Measurements from ENCODE around the gene KCMF1. TPM values are rescaled to one million over a fixed set of nuclear protein-coding genes. Genes with fewer than 3 reads are reported as not detected.

The KCMF1 gene
- total and polyA plus RNA-seq, 2 donors (not counting 1 experiment from before 2014, with no cell fraction given) = 43.7 to 81.5 TPM

- Histone ChIP-seq H3K4me2 (replicated peaks; ENCODE audit: low read depth, low read length, poor library complexity, severe bottlenecking) (peak overlapping the region; percentile 80), H3K9ac (ENCODE audit: low read length) (peak overlapping the region; percentile 65), H3K27me3 (replicated peaks in 1 of 4; ENCODE audit: control extremely low read depth in 1 of 4, control insufficient read depth in 3 of 4, insufficient read depth in 4 of 4, low read length in 3 of 4) (no peaks in the 10 kb centered on the region), H3K4me1 (ENCODE audit: control insufficient read depth in 2 of 2, insufficient read depth in 2 of 2, low read length in 2 of 2) (peaks cover 44 to 47% of the 10 kb centered on the region in 2 donors), H3K4me3 (ENCODE audit: control extremely low read depth in 1 of 5, extremely low read depth in 1 of 5, insufficient read depth in 1 of 5, low read depth in 2 of 5, low read length in 4 of 5) (peak overlapping the region; percentile 41 to 68 (median 57)), H3K27ac (ENCODE audit: low read length in 2 of 2) (peak overlapping the region; percentile 69 to 90), H2AFZ (ENCODE audit: insufficient read depth, low read depth, low read length, poor library complexity, severe bottlenecking) (peak overlapping the region; percentile 54), H4K20me1 (ENCODE audit: control insufficient read depth, insufficient read depth, low read length, poor library complexity, severe bottlenecking) (peaks cover 5% of the 10 kb centered on the region), H3K9me3 (ENCODE audit: control extremely low read depth in 1 of 3, control insufficient read depth in 2 of 3, insufficient read depth in 1 of 3, low read length in 2 of 3) (no peaks in the 10 kb centered on the region), H3K36me3 (replicated peaks in 1 of 2; ENCODE audit: control extremely low read depth in 1 of 2, control insufficient read depth in 1 of 2, extremely low read depth in 1 of 2, insufficient read depth in 2 of 2, low read length in 1 of 2) (no peaks in the 10 kb centered on the region), H3K79me2 (ENCODE audit: control insufficient read depth, insufficient read depth, low read length) (peaks cover 84% of the 10 kb centered on the region)
- Mint-ChIP-seq H3K27ac (peak overlapping the region; percentile 96), H3K27me3 (no peaks in the 10 kb centered on the region), H3K9me3 (ENCODE audit: insufficient read depth) (no peaks in the 10 kb centered on the region), H3K4me1 (peaks cover 56% of the 10 kb centered on the region), H3K4me3 (peak overlapping the region; percentile 91)
- ChIA-PET CTCF (interaction anchor here (0.9 to 9.0 kb wide), 5 partner anchors 25 to 66 kb away, joined by 3 to 69 read pairs (median 8); no protein-coding TSS in a partner anchor), POLR2A (interaction anchor here (1.8 to 3.9 kb wide), 4 partner anchors 26 to 66 kb away, joined by 5 to 39 read pairs (median 9); partner anchors contain the start of gene TMSB10)
- 0% methylated on average over 5 of the region's 11 CpGs for WGBS (ENCODE audit: insufficient coverage)
- DNase-seq (no peak), ATAC-seq (ENCODE audit: low read depth) (no peak)
- intact Hi-C loops (cut with micrococcal nuclease) = no loop called here
- no peak for TF ChIP-seq EZH2 (IDR thresholded peaks at IDR 0.05; ENCODE audit: borderline replicate concordance, insufficient read depth, low read depth, low read length, poor library complexity, severe bottlenecking)
Observed at GRCh38 chr2:84972207-84972783, 1.3 kb downstream of the KCMF1 start.

DNA sequence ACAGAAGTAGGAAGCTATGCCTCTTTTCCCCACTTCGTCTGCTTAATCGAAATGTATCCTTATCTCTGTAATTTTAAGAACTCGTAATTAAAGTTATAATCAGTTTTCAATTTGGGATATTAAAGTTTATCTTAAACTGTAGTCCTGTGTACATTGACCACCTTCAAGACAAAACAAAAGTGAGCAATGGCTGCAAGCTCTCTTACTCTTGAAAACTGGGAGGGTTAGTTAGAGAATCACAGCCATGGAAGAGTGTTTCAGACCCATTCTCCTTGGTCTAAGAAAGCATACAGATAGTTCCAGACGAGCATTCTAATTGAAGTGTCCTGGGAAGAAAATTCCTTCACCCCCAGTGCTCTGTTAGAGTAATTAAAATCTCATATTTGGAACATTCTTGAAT is 2.0 kb downstream of the KCMF1 start:
- POLR2A ChIA-PET = no interaction called here

More for the DNA sequence above, 2.0 kb downstream of the KCMF1 start:
- peaks cover 56% of the 10 kb centered on the region for H3K4me1 Mint-ChIP-seq
- Histone ChIP-seq H4K20me1 (ENCODE audit: control insufficient read depth, insufficient read depth, low read length, poor library complexity, severe bottlenecking) (peaks cover 7% of the 10 kb centered on the region), H3K4me1 (ENCODE audit: control insufficient read depth in 2 of 2, insufficient read depth in 2 of 2, low read length in 2 of 2) (peaks cover 44 to 47% of the 10 kb centered on the region in 2 donors), H3K9ac (ENCODE audit: low read length) (peak overlapping the region; percentile 65), H2AFZ (ENCODE audit: insufficient read depth, low read depth, low read length, poor library complexity, severe bottlenecking) (peak overlapping the region; percentile 54), H3K9me3 (ENCODE audit: control extremely low read depth in 1 of 3, control insufficient read depth in 2 of 3, insufficient read depth in 1 of 3, low read length in 2 of 3) (no peaks in the 10 kb centered on the region), H3K79me2 (ENCODE audit: control insufficient read depth, insufficient read depth, low read length) (peaks cover 85% of the 10 kb centered on the region), H3K4me3 (ENCODE audit: control extremely low read depth in 1 of 5, extremely low read depth in 1 of 5, insufficient read depth in 1 of 5, low read depth in 2 of 5, low read length in 4 of 5) (peak overlapping the region in 1 of 5 experiments; percentile 68), H3K27ac (ENCODE audit: low read length in 2 of 2) (peak overlapping the region in 1 of 2 donors; percentile 90), H3K4me2 (replicated peaks; ENCODE audit: low read depth, low read length, poor library complexity, severe bottlenecking) (peak overlapping the region; percentile 80), H3K27me3 (replicated peaks in 1 of 4; ENCODE audit: control extremely low read depth in 1 of 4, control insufficient read depth in 3 of 4, insufficient read depth in 4 of 4, low read length in 3 of 4) (no peaks in the 10 kb centered on the region), H3K36me3 (replicated peaks in 1 of 2; ENCODE audit: control extremely low read depth in 1 of 2, control insufficient read depth in 1 of 2, extremely low read depth in 1 of 2, insufficient read depth in 2 of 2, low read length in 1 of 2) (no peaks in the 10 kb centered on the region)
- intact Hi-C loops (cut with micrococcal nuclease) = no loop called here
- TF ChIP-seq, protein P1, sequence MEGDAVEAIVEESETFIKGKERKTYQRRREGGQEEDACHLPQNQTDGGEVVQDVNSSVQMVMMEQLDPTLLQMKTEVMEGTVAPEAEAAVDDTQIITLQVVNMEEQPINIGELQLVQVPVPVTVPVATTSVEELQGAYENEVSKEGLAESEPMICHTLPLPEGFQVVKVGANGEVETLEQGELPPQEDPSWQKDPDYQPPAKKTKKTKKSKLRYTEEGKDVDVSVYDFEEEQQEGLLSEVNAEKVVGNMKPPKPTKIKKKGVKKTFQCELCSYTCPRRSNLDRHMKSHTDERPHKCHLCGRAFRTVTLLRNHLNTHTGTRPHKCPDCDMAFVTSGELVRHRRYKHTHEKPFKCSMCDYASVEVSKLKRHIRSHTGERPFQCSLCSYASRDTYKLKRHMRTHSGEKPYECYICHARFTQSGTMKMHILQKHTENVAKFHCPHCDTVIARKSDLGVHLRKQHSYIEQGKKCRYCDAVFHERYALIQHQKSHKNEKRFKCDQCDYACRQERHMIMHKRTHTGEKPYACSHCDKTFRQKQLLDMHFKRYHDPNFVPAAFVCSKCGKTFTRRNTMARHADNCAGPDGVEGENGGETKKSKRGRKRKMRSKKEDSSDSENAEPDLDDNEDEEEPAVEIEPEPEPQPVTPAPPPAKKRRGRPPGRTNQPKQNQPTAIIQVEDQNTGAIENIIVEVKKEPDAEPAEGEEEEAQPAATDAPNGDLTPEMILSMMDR (IDR thresholded peaks at IDR 0.05) = no peak
- TF ChIP-seq EZH2 (IDR thresholded peaks at IDR 0.05; ENCODE audit: borderline replicate concordance, insufficient read depth, low read depth, low read length, poor library complexity, severe bottlenecking) = no peak
- H3K27ac Mint-ChIP-seq = peak overlapping the region; percentile 50
- CTCF ChIA-PET = interaction anchor here (0.9 to 9.0 kb wide), 2 partner anchors 30 to 47 kb away, joined by 4 to 69 read pairs; no protein-coding TSS in a partner anchor
- WGBS (ENCODE audit: insufficient coverage) = no CpG with 5 or more reads among the region's 4 CpGs
- ATAC-seq (ENCODE audit: low read depth) (no peak), DNase-seq (no peak)
- H3K9me3 Mint-ChIP-seq (ENCODE audit: insufficient read depth) = no peaks in the 10 kb centered on the region
- peak overlapping the region; percentile 66 for H3K4me3 Mint-ChIP-seq
- H3K27me3 Mint-ChIP-seq = no peaks in the 10 kb centered on the region
